Effector CD4-positive, alpha-beta T cell (primary cell): ENCODE measurements around the gene ZNF536.

Source experiments
- DNase-seq: peaks from one replicate; pipeline ENCODE4 v3.0.0-alpha.2; 2020

ZNF536 gene

GRCh38 chr19:30539981-30540380, 167.8 kb downstream of the ZNF536 start:
- no peak for DNase-seq

GRCh38 chr19:30540761-30541160, 168.6 kb downstream of the ZNF536 start:
- DNase-seq = no peak

- DNase-seq = no peak
Measured at GRCh38 chr19:30541575-30541974, 169.4 kb downstream of the ZNF536 start.

- no peak for DNase-seq
Measured at GRCh38 chr19:30543243-30543945, 171.2 kb downstream of the ZNF536 start.

GRCh38 chr19:30545752-30546151, 173.6 kb downstream of the ZNF536 start:
- no peak for DNase-seq

- no peak for DNase-seq
Measured at GRCh38 chr19:30546332-30546731, 174.1 kb downstream of the ZNF536 start.

GRCh38 chr19:30547246-30547645, 175.1 kb downstream of the ZNF536 start:
- no peak for DNase-seq

GRCh38 chr19:30549151-30549550, 177.0 kb downstream of the ZNF536 start:
- DNase-seq = no peak

- DNase-seq = no peak
Measured at GRCh38 chr19:30551271-30551670, 179.1 kb downstream of the ZNF536 start.

GRCh38 chr19:30552593-30552992, 180.4 kb downstream of the ZNF536 start:
- DNase-seq = no peak

GRCh38 chr19:30555075-30555790, 183.0 kb downstream of the ZNF536 start:
- DNase-seq = no peak

GRCh38 chr19:30555791-30556110, 183.6 kb downstream of the ZNF536 start:
- DNase-seq = no peak

- DNase-seq = no peak
Measured at GRCh38 chr19:30556230-30556711, 184.1 kb downstream of the ZNF536 start.

- no peak for DNase-seq
Measured at GRCh38 chr19:30557212-30557611, 185.0 kb downstream of the ZNF536 start.

- DNase-seq = no peak
Measured at GRCh38 chr19:30557927-30558557, 185.9 kb downstream of the ZNF536 start.

- no peak for DNase-seq
Measured at GRCh38 chr19:30558793-30559192, 186.6 kb downstream of the ZNF536 start.

GRCh38 chr19:30559446-30559845, 187.3 kb downstream of the ZNF536 start:
- DNase-seq = no peak

GRCh38 chr19:30562981-30563380, 190.8 kb downstream of the ZNF536 start:
- DNase-seq = no peak

GRCh38 chr19:30563691-30564090, 191.5 kb downstream of the ZNF536 start:
- no peak for DNase-seq

GRCh38 chr19:30564551-30565011, 192.4 kb downstream of the ZNF536 start:
- no peak for DNase-seq

- no peak for DNase-seq
Measured at GRCh38 chr19:30565636-30566035, 193.5 kb downstream of the ZNF536 start.

- DNase-seq = no peak
Measured at GRCh38 chr19:30566681-30567420, 194.7 kb downstream of the ZNF536 start.
